DND-41 (cell line): Measurements from ENCODE around the gene WNT9B.

Experiments
- ATAC-seq: fragments of 200-7000 bp; cut with Tn5 transposase; 3 replicates; pipeline ENCODE4 v1.9.1; 2021; ENCODE audit warnings: low read depth; ENCODE audit not compliant: insufficient read depth
- DNase-seq: peaks from one replicate; pipeline ENCODE4 v3.0.0-alpha.2; 2020
- H2AFZ ChIP-seq: 2 replicates; pipeline ENCODE4 v1.6.0; 2012; ENCODE audit warnings: low read depth, low read length
- H3K27ac ChIP-seq: 2 replicates; pipeline ENCODE4 v1.5.1; 2012; ENCODE audit warnings: low read length, inconsistent platforms
- H3K27me3 ChIP-seq: fragments of 200-600 bp; sonication (generic); 2 replicates; pipeline ENCODE4 v1.6.0; 2012; ENCODE audit warnings: low read length, mild to moderate bottlenecking, inconsistent platforms; ENCODE audit not compliant: insufficient read depth, poor library complexity
- H3K36me3 ChIP-seq: 2 replicates; pipeline ENCODE4 v1.5.1; 2012; ENCODE audit warnings: low read length, inconsistent platforms; ENCODE audit not compliant: insufficient read depth
- H3K4me1 ChIP-seq: 2 replicates; pipeline ENCODE4 v1.5.1; 2012; ENCODE audit warnings: mild to moderate bottlenecking, low read length; ENCODE audit not compliant: insufficient read depth
- H3K4me2 ChIP-seq: 2 replicates; pipeline ENCODE4 v1.6.0; 2012; ENCODE audit warnings: mild to moderate bottlenecking, moderate library complexity, low read length, inconsistent platforms; ENCODE audit not compliant: insufficient read depth
- H3K4me3 ChIP-seq, 2 experiments: fragments of 200-600 bp in 1 of 2; shearing (Covaris generic) in 1 of 2; 2 replicates each; pipeline ENCODE4 v1.5.1; 2012 to 2016; ENCODE audit warnings: inconsistent platforms in 2 of 2, low read length in 2 of 2, mild to moderate bottlenecking in 2 of 2, low read depth in 1 of 2, moderate library complexity in 1 of 2
- H3K79me2 ChIP-seq: 2 replicates; pipeline ENCODE4 v1.6.0; 2012; ENCODE audit warnings: low read length, inconsistent platforms; ENCODE audit not compliant: insufficient read depth
- H3K9ac ChIP-seq: 2 replicates; pipeline ENCODE4 v1.6.0; 2012; ENCODE audit warnings: low read depth, mild to moderate bottlenecking, inconsistent platforms, low read length, moderate library complexity
- H3K9me3 ChIP-seq: 2 replicates; pipeline ENCODE4 v1.5.1; 2012; ENCODE audit warnings: low read length, moderate library complexity, mild to moderate bottlenecking, inconsistent platforms; ENCODE audit not compliant: insufficient read depth, severe bottlenecking
- H4K20me1 ChIP-seq: 2 replicates; pipeline ENCODE4 v1.6.0; 2012; ENCODE audit warnings: low read length; ENCODE audit not compliant: insufficient read depth
- CTCF ChIP-seq: IDR thresholded peaks from 2 replicates; pipeline ENCODE4 v1.5.1; 2012; ENCODE audit warnings: borderline replicate concordance, low read length, moderate library complexity, mild to moderate bottlenecking; ENCODE audit not compliant: poor library complexity, severe bottlenecking; ENCODE audit errors: extremely low read depth
- EZH2 ChIP-seq: IDR thresholded peaks from 3 replicates; pipeline ENCODE4 v1.6.1; 2012; ENCODE audit warnings: borderline replicate concordance, low read depth, mild to moderate bottlenecking, moderate library complexity, low read length, inconsistent platforms; ENCODE audit not compliant: severe bottlenecking

Gene WNT9B

GRCh38 chr17:46815474-46816353 is 35.7 kb upstream of the WNT9B start:
- Histone ChIP-seq H3K79me2 (no peaks in the 10 kb centered on the region), H3K9me3 (no peaks in the 10 kb centered on the region), H3K9ac (no peak overlapping the region), H2AFZ (no peak overlapping the region), H3K36me3 (no peaks in the 10 kb centered on the region), H3K27ac (no peak overlapping the region), H3K4me3 (no peak overlapping the region), H3K4me1 (no peaks in the 10 kb centered on the region), H3K27me3 (peaks cover 9% of the 10 kb centered on the region), H3K4me2 (no peak overlapping the region), H4K20me1 (no peaks in the 10 kb centered on the region)
- ATAC-seq (no peak), DNase-seq (no peak)
- TF ChIP-seq CTCF (no peak), EZH2 (no peak)

DNA sequence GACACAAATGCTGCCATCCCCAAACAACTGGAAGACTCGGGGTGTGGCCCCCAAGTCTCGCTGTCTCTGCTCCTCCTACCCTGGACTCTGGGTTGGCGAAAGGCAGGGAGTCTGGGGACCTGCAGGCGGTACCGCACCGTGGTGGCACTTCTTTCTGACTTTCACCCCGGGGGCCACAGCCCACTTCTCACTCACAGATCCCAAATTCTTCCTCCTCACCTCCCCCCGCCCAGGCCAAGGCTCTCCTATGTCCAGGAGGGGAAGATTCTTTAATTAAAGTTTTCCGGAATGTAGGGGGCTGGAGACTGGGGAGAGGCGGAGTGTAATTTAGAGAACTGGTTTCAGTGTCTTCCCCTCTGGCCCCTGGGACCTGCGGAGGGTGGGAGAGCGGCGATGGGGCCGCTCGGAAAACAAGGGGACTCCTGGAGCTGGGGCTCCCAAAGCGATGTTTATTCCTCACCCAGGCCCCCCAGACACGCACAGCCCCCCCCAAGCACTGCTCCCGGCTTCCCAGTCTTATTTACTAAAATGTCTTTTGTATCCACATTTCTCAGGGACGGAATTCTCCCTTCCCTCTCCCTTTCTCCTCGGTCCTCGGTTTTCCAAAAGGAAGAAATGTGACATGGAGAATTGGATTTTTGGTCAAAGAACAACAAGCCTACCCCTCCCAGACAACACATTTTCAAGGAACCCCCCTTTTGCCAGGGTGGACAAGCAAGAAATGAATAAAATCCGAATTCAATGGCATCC is 34.1 kb upstream of the WNT9B start:
- Histone ChIP-seq H3K4me2 (no peak overlapping the region), H3K27me3 (peaks cover 9% of the 10 kb centered on the region), H4K20me1 (no peaks in the 10 kb centered on the region), H3K36me3 (no peaks in the 10 kb centered on the region), H3K9ac (no peak overlapping the region), H3K79me2 (no peaks in the 10 kb centered on the region), H3K27ac (no peak overlapping the region), H3K4me3 (no peak overlapping the region), H3K9me3 (no peaks in the 10 kb centered on the region), H3K4me1 (no peaks in the 10 kb centered on the region), H2AFZ (no peak overlapping the region)
- DNase-seq, result no peak
- TF ChIP-seq EZH2 (no peak), CTCF (no peak)
- no peak for ATAC-seq

GRCh38 chr17:46817901-46818209 is 33.5 kb upstream of the WNT9B start:
- Histone ChIP-seq H3K27me3 (peaks cover 9% of the 10 kb centered on the region), H3K9ac (no peak overlapping the region), H4K20me1 (no peaks in the 10 kb centered on the region), H3K4me2 (no peak overlapping the region), H3K4me3 (no peak overlapping the region), H3K9me3 (no peaks in the 10 kb centered on the region), H3K79me2 (no peaks in the 10 kb centered on the region), H2AFZ (no peak overlapping the region), H3K36me3 (no peaks in the 10 kb centered on the region), H3K4me1 (no peaks in the 10 kb centered on the region), H3K27ac (no peak overlapping the region)
- no peak for DNase-seq
- TF ChIP-seq EZH2 (no peak), CTCF (no peak)
- no peak for ATAC-seq
